Non-pigmented ciliary epithelial cell (primary cell): ENCODE measurements around the gene GRID1.
A peak's percentile ranks its signal among the peaks of the same experiment; 100 is the strongest.

Experiments used
- DNase-seq: peaks from one replicate; pipeline ENCODE4 v3.0.0-alpha.2; 2010; ENCODE audit warnings: low read depth

GRID1 gene

DNA sequence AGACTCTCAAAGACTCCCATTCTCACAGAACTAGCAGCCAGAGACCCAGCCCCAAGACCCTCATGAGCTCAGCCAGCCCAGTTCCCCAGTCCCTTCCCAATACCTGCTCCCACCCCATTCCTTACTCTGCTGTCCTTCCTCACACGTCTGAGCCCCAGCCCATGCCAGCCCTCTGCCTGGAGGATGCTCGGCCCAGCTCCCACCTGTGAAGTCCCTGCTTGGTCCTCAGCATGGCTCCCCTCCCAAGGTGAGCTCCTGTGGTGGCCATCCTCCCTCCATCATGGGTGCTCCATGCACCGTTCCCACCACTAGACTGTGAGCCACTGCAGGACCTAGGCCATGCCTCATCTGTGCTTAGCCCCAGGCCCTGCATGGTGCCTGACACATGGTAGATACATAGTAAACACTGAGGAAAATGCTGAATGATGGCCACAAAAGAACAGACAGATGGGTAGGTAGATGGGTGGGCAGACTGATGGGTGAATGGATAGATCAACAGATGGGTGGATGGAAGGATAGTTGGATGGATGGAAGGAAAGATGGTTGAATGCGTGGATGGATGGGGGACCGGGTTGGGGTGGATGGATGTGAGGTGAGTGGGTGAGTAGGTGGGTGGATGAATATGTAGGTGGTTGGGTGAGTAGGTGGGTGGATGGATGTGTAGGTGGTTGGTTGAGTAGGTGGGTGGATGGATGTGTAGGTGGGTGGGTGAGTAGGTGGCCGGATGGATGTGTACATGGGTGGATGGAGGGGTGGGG lies 138.9 kb downstream of the GRID1 start:
- no peak for DNase-seq

- DNase-seq: no peak
These were observed 139.8 kb downstream of the GRID1 start for GRCh38 chr10:86226781-86227201.

DNA sequence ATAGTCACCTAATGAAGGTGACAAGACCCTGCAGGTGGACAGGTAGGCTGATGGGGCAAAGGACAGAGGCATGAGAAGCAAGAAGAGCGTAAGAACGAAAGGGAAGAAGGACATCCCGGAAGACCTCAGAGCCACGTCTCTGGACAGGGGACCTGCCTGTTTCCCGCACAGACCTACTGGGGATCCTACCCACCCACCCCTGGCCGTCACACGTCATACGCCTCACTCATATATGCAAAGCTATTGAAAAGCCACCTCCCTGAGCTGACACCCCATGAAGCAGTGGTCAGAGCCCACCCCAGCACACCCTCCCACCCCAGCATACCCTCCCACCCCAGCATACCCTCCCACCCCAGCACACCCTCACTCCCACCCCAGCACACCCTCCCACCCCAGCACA lies 140.6 kb downstream of the GRID1 start:
- no peak for DNase-seq

- DNase-seq: peak; percentile 9
These were observed 141.4 kb downstream of the GRID1 start for GRCh38 chr10:86225103-86225782.

DNA sequence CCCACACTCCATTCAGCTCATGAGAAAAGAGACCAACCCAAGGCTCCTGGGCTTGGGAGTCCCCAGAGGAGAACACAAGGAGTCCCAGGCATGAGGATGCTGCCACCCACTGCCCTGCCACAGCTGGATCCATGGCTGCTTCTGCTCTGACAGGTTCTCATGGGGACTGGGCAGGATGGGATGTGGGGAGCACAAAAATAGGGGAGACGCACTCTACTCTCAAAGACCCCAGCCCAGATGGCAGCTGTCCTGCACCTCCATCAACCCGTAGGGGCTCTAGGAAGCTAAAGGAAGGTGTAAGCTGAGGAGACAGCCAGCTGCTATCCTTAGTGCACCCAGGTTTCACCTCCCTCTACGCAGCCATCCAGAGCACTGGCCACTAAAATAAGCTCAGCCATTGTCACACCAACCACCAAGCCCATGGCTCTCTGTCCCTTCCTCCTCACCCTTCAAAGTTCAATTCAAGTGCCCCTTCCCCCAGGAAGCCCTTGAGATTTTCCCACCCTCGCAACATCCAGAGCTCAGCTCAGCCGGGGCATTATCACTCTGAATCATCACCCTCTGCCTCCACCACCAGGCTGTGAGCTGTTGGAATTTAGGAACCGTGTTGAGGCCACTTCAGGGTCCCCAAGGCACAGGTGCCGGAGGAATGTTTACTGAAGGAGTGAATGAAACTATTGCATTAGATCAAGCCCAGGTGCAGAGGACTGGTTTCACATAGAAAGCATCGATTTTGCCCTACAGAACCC lies 142.1 kb downstream of the GRID1 start:
- no peak for DNase-seq

GRCh38 chr10:86223256-86223655 lies 143.3 kb downstream of the GRID1 start:
- no peak for DNase-seq

DNA sequence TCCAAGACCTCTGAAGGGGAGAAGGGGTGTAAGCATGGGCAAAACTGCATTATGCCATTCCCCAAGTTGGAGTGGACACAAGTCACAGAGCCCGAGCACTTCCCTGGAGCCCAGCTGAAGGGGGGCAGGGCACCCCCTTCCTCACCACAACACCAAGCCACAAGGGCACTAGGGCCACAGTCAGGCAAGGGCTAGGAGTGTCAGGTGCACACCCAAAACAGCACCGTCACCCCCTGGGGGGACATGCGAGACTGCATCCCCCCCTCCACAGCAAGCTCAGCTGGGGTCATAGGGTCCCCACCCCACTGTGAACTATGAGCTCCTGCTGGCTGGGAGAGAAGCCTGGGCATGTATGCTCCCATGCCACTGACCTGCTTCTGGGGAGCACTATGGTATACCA lies 143.9 kb downstream of the GRID1 start:
- no peak for DNase-seq

DNA sequence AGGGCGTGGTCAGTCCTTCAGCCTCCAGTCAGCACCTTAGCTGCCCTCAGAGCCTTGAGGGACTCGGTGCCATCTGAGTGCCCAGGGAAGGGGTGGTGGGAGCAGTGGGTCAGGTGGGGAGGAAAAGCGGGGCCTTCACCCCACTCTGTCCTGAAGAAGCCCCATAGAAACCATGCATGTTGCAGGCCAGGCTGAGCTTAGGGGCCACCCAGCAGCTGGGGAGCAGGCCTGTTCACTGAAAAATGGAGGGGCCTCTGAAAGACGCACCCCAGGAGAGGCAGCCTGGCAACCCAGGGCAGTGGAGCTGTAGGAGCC lies 144.3 kb downstream of the GRID1 start:
- no peak for DNase-seq

GRCh38 chr10:86221442-86222335 lies 144.9 kb downstream of the GRID1 start:
- no peak for DNase-seq

DNA sequence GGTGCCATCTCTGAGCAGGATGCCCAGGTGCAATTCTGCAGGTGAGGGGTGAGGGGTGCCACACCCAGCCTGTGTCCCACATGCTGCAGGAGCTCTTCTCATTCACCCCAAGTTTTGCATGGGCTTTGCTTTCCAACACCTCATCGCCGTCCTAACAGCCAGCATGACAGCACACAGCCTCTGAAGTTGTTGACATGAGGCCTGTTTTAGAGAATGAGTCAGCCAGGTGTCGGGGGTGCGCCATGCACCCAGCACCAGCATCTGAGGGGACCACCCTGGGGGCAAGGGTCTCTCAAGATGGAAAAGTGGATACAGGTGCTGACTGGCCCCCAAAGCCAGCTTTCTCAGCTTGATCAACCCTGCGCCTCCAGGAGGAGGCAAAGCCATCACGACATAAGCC lies 146.0 kb downstream of the GRID1 start:
- no peak for DNase-seq

DNA sequence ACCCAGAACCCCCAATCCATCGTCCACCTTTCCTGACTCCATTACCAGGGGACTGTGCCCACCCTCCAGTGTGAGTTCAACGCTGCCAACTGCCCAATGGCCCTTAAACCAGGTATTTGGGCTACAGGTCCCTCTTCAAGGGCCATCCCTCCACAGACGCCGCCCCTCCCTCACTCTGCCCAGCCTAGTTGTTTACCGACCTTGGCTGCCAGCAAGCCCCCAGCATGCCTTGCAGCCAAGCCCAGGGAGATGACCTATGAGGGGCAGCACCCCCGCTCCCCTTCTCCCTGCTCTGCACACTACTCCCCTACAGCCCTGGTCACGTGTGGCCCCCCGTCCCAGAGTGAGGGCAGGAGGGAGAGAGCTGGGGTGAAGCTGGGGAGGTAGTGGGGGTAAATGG lies 147.3 kb downstream of the GRID1 start:
- DNase-seq: no peak

DNA sequence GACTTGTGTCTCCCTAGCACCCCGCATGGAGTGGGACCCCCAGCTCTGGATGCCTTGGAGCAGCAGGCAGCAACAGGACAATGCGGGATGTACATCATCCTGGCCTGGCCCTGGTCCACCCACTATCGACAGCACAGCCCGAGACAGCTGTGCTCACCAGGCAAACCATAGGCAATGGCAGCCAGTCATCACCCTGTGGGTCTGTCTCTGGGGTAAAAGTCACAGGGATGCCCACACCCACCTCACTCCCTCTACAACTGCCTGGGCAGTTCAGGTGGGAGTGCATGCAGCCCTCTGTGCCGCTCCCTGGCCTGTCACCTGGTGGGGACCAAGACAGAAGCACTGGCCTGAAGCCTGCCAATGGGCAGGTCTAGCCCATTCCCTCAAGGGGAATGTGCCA lies 147.8 kb downstream of the GRID1 start:
- no peak for DNase-seq

DNA sequence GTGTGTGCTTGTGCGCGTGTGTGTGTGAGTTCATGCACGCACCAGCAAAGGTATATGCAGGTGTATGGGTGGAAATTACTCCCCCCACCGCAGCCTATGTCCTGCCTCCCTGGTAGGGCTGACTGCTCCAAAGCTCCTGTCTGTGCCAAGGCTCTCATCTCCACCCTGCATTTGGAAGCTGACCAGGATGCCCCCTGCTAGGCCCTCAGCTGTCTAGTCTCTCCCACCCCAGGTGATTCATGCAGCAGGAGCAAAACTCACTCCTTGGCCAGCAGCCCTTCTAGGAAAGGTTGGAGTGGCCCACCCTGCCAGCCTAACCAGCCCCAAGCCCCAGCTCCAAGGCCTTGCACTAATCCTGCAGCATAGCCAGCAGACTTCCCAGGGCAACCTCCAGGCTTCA lies 148.4 kb downstream of the GRID1 start:
- no peak for DNase-seq

DNA sequence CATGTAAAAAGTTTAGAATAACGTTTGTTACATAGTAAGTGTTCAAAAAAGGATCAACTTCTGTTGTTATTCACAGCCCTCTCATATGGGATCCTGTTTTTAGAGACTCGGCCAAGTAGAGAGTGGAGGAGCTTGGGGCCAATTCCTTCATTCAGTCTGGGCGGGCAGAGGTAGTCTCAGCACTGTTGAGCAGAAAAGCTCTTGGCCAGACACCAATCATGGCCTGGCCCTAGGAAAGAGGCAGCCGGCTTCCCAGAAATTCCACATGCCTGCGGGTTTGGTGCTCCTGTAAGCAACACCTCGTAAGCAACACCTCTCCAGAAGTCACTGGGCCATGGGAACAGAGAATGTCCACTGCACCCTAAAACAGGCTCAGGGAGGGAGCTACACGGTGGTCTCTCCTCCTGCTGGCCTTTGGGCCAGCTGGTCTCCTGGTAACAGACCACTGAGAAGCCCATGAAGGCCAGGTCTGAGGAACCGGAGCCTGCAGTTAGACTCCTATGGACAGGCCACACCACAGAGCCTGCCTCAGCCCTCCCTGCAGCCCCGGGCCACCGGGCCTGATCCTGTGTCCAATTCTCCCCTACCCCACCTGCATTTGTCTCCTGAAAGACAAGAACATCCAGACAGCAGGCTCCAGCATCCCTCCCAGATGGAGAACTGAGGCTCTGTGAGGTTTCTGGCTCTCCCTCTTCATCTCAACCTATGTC lies 149.1 kb downstream of the GRID1 start:
- no peak for DNase-seq

DNA sequence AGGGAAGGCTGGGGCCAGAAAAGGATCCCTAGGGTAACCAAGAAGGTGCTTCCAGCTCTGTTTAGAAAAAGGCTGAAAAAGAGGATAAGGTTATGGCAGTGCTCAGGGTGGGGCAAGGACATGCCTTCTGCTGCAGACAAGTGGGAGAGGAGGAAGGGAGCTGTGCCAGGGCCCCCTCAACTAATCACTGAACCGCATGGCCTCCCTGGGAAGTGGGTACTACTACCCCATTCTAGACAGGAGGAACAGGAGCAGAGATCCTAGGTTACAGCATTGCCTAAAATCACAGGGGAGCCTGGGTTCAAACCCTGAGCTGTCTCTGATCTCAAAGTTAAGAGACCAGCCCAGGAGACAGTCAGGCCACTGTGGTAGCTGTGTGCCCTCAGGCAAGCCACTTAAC lies 149.7 kb downstream of the GRID1 start:
- no peak for DNase-seq

DNA sequence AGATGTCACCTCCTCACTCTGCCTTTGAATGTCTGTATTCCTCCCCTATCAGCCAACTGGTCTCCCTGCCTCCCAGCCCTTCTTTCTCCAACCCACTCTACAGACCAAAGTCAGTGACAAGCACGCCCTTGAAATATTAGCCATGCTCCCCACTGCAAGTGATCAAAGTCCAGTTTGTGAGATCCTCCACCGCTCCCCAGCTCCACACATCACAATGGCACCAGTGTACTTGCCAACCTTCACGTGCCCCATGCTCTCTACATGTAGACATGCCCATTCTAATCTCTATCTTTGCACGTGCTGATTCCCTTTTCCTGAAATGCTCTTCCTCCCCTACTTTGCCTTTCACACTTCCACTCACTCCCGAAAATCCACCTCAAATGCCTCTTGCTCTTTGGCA lies 150.9 kb downstream of the GRID1 start:
- no peak for DNase-seq

DNA sequence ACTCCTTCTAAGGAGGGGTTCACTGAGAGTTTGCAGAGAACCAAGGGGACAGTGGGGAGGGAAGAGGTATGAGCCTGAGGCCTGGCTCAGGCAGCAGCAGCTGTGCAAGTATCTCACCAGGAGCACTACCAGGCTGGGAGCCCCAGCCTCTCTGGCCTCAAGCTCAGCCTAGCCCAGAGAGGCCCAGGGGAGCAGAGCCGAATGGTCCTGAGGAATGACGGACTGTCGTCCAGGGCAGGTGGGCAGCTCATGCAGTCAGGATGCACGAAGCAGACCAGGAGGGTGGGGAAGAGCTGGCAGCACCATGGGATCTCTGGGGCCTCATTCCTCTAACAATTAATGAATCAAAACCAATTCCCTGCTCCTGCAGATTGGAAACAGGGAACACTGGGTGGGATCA lies 151.5 kb downstream of the GRID1 start:
- DNase-seq: no peak

DNA sequence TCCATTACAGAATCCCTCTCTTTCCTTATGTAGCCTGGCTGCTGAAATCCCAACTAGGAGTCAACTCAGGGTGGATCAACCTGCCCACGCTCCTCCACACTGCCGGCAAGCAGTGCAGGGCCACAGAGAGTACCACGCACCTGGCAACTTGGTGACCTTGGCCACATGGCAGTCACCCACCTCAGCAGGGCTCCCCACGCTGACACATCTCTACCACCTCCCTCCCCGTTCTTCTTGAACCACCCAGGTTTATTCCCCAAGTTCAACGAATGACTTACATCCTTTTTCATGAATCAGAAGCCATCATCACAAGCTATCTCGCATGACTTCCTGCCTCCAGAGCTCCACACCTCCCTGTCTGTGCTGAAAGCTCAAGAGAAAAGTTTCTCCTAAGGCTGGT lies 153.4 kb downstream of the GRID1 start:
- no peak for DNase-seq

GRCh38 chr10:86212391-86212700 lies 154.2 kb downstream of the GRID1 start:
- no peak for DNase-seq

DNA sequence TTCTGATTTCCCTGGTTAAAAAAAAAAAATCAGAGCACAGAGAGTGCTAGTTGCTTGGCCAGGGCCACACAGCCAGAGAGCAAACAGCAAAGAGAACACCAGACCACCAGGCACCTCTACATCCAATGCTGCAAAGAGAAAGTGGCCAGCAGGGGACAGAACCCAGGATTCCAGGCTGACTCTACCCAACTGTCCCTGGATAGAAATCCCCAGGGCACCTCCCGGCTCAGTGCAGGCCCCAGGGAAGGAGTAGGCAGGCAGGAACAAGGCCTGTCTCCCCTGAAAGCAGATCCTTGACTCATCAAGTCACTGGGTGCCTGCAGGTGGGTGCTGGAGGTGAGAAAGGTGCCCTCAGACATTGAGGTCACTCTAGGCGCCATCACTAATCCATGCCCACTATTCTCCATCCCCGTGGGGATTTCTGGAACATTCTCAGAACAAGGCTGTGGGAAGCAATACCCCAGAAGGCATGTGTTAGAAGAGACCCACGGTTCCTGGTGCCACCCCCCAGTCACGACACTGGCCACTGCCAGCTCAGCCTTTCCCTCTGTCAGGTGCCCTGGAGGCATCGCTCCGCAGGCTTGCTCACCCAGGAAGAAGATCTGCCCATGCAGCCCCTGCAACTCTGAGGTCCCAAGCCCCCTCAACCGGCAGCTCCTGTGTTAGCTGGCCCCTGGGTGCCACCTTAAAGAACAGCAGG lies 154.8 kb downstream of the GRID1 start:
- no peak for DNase-seq

- no peak for DNase-seq
These were observed 156.2 kb downstream of the GRID1 start for GRCh38 chr10:86210416-86210815.
